Coronary artery (tissue), 2 donors: ENCODE results near the gene RNF212B.

Source experiments
- DNase-seq: peaks from one replicate; pipeline ENCODE4 v3.0.0-alpha.2; 2017; ENCODE audit warnings: low spot score
- H3K27ac ChIP-seq, 2 donors: fragments of 200-600 bp; sonication (generic); one replicate each; pipeline ENCODE4 v1.5.1; 2016 to 2019
- H3K4me3 ChIP-seq: fragments of 200-600 bp; sonication (generic); 2 replicates; pipeline ENCODE4 v1.5.1; 2016; ENCODE audit warnings: mild to moderate bottlenecking, moderate library complexity
- CTCF ChIP-seq: fragments of 200-600 bp; sonication (generic); IDR thresholded peaks from one replicate; pipeline ENCODE4 v1.5.1; 2019; ENCODE audit warnings: antibody characterized with exemption

The RNF212B gene

GRCh38 chr14:23299211-23299957 is 61.6 kb downstream of the RNF212B start:
- no peak for TF ChIP-seq CTCF
- H3K27ac ChIP-seq: peak overlapping the region in 1 of 2 donors; percentile 69
- DNase-seq: no peak
- H3K4me3 ChIP-seq: no peak overlapping the region

- peak overlapping the region; percentile 92 for H3K4me3 ChIP-seq
- DNase-seq: no peak
- peak overlapping the region; percentile 97 to 100 for H3K27ac ChIP-seq
- TF ChIP-seq CTCF: no peak
These were observed 62.4 kb downstream of the RNF212B start for GRCh38 chr14:23299986-23300686.

GRCh38 chr14:23300687-23301223 is 63.0 kb downstream of the RNF212B start:
- TF ChIP-seq CTCF: no peak
- H3K4me3 ChIP-seq: peak overlapping the region; percentile 92
- H3K27ac ChIP-seq: peak overlapping the region; percentile 97 to 100
- DNase-seq: no peak

- peak overlapping the region; percentile 92 for H3K4me3 ChIP-seq
- peak; percentile 99 for DNase-seq
- H3K27ac ChIP-seq: peak overlapping the region; percentile 97 to 100
- TF ChIP-seq CTCF: peak; percentile 45
These were observed 63.7 kb downstream of the RNF212B start for GRCh38 chr14:23301288-23301968.

GRCh38 chr14:23301969-23302289 is 64.2 kb downstream of the RNF212B start:
- TF ChIP-seq CTCF: no peak
- peak overlapping the region; percentile 97 to 100 for H3K27ac ChIP-seq
- DNase-seq: no peak
- H3K4me3 ChIP-seq: peak overlapping the region; percentile 92

- DNase-seq: peak; percentile 83
- H3K4me3 ChIP-seq: peak within 1 kb of the TSS; percentile 92
- peak within 1 kb of the TSS; percentile 97 to 100 for H3K27ac ChIP-seq
- no peak for TF ChIP-seq CTCF
These were observed 64.8 kb downstream of the RNF212B start, which contains the start of gene PPP1R3E for GRCh38 chr14:23302290-23303225. Gene PPP1R3E (minus strand): TSS chr14:23302859. CDS start chr14:23302576, 283 bp downstream.
